WTC11 (cell line): ENCODE results near the gene PRDX1. TPM values are rescaled to one million over a fixed set of nuclear protein-coding genes. Genes with fewer than 3 reads are reported as not detected.
"Not testable (repeated sequence)": the region's sequence is repeated elsewhere in the genome, so short reads cannot be mapped to it uniquely, and the experiment has no call there.

Experiments
- ATAC-seq: fragments of 200-7000 bp; cut with Tn5 transposase; 2 replicates; pipeline ENCODE4 v1.10.0; 2021; ENCODE audit warnings: mild to moderate bottlenecking, moderate library complexity
- CTCF ChIA-PET: fragments of 300-600 bp; sonication (Branson Sonifier 250); formaldehyde crosslinking; loops from one replicate; lab custom pipeline; 2021; ENCODE audit warnings: antibody characterized with exemption; lab: Charles Lee
- POLR2A ChIA-PET: fragments of 350-600 bp; sonication (Branson Sonifier 250); formaldehyde crosslinking; loops from one replicate; lab custom pipeline; 2021; ENCODE audit warnings: antibody characterized with exemption; lab: Charles Lee
- DNase-seq: peaks from one replicate; pipeline ENCODE4 v3.0.0; 2021; ENCODE audit warnings: low spot score
- H3K27ac Mint-ChIP-seq: 2 replicates; pipeline ENCODE4 v1.8.0; 2021; ENCODE audit warnings: mixed read lengths
- H3K27me3 Mint-ChIP-seq: 2 replicates; pipeline ENCODE4 v1.8.0; 2021; ENCODE audit warnings: low read depth, mild to moderate bottlenecking, moderate library complexity, mixed read lengths
- H3K36me3 Mint-ChIP-seq: 2 replicates; pipeline ENCODE4 v1.8.0; 2021; ENCODE audit warnings: mixed read lengths
- H3K4me1 Mint-ChIP-seq: 2 replicates; pipeline ENCODE4 v1.8.0; 2022; ENCODE audit warnings: mixed read lengths
- H3K4me3 Mint-ChIP-seq: 2 replicates; pipeline ENCODE4 v1.8.0; 2021; ENCODE audit warnings: mild to moderate bottlenecking, moderate library complexity, mixed read lengths
- H3K9me3 Mint-ChIP-seq: 2 replicates; pipeline ENCODE4 v1.8.0; 2021; ENCODE audit warnings: mixed read lengths
- AR ChIP-seq: fragments of 250-450 bp; sonication (Bioruptor Pico); IDR thresholded peaks from 2 replicates; pipeline ENCODE4 v1.9.0; 2021; ENCODE audit warnings: mild to moderate bottlenecking
- ARID4B ChIP-seq: sonication (generic); formaldehyde crosslinking; IDR thresholded peaks from 2 replicates; pipeline ENCODE4 v1.8.0; 2023; ENCODE audit warnings: missing genetic modification reagents, mild to moderate bottlenecking, borderline replicate concordance
- GRHL2 ChIP-seq: fragments of 250-450 bp; sonication (Bioruptor Pico); IDR thresholded peaks from 2 replicates; pipeline ENCODE4 v1.8.0; 2022; ENCODE audit warnings: mild to moderate bottlenecking, moderate library complexity; ENCODE audit not compliant: insufficient replicate concordance, severe bottlenecking
- IRF2 ChIP-seq: sonication (generic); formaldehyde crosslinking; IDR thresholded peaks from 2 replicates; pipeline ENCODE4 v1.8.0; 2022; ENCODE audit warnings: low read depth, missing genetic modification reagents, borderline replicate concordance
- JUN ChIP-seq: sonication (generic); formaldehyde crosslinking; IDR thresholded peaks from 2 replicates; pipeline ENCODE4 v1.8.0; 2023; ENCODE audit warnings: mild to moderate bottlenecking, missing genetic modification reagents
- SOX15 ChIP-seq: fragments of 250-450 bp; sonication (Bioruptor Pico); IDR thresholded peaks from 2 replicates; pipeline ENCODE4 v1.9.0; 2021; ENCODE audit warnings: mild to moderate bottlenecking
- TCF7 ChIP-seq: sonication (generic); formaldehyde crosslinking; IDR thresholded peaks from 2 replicates; pipeline ENCODE4 v1.8.0; 2022; ENCODE audit warnings: mild to moderate bottlenecking, low read depth, missing genetic modification reagents, moderate library complexity
- TEAD4 ChIP-seq: sonication (generic); formaldehyde crosslinking; IDR thresholded peaks from 2 replicates; pipeline ENCODE4 v1.8.0; 2022; ENCODE audit warnings: mild to moderate bottlenecking, missing genetic modification reagents
- ZNF219 ChIP-seq: sonication (generic); formaldehyde crosslinking; IDR thresholded peaks from 2 replicates; pipeline ENCODE4 v1.8.0; 2023; ENCODE audit warnings: missing genetic modification reagents, mild to moderate bottlenecking, borderline replicate concordance
- ZNF232 ChIP-seq: sonication (generic); formaldehyde crosslinking; IDR thresholded peaks from 2 replicates; pipeline ENCODE4 v1.8.0; 2022; ENCODE audit warnings: mild to moderate bottlenecking, missing genetic modification reagents
- ZNF423 ChIP-seq: fragments of 250-450 bp; sonication (Bioruptor Pico); IDR thresholded peaks from 2 replicates; pipeline ENCODE4 v2.1.2; 2022; ENCODE audit warnings: mild to moderate bottlenecking, moderate library complexity
- ZNF512 ChIP-seq: sonication (generic); formaldehyde crosslinking; IDR thresholded peaks from 2 replicates; pipeline ENCODE4 v1.8.1; 2022; ENCODE audit warnings: missing genetic modification reagents, borderline replicate concordance
- total RNA-seq: library from RNA; stranded (reverse); gene quantifications from 3 replicates; pipeline ENCODE4 v1.2.3, GENCODE V29; 2021
- TF ChIP-seq, protein P1 (sequence below): sonication (generic); formaldehyde crosslinking; IDR thresholded peaks from 2 replicates; pipeline ENCODE4 v1.8.0; 2022; ENCODE audit warnings: mild to moderate bottlenecking, missing genetic modification reagents
- TF ChIP-seq, protein P2 (sequence below): sonication (generic); formaldehyde crosslinking; IDR thresholded peaks from 2 replicates; pipeline ENCODE4 v1.8.0; 2022; ENCODE audit warnings: missing genetic modification reagents
- TF ChIP-seq, protein P3 (sequence below): sonication (generic); formaldehyde crosslinking; IDR thresholded peaks from 2 replicates; pipeline ENCODE4 v1.8.0; 2022; ENCODE audit warnings: mild to moderate bottlenecking, missing genetic modification reagents
- TF ChIP-seq, protein P4 (sequence below): fragments of 250-450 bp; sonication (Bioruptor Pico); IDR thresholded peaks from 2 replicates; pipeline ENCODE4 v1.9.0; 2021; ENCODE audit warnings: mild to moderate bottlenecking

The PRDX1 gene
- total RNA-seq, 1 experiment from 2014 or later: 1,197 TPM

DNA sequence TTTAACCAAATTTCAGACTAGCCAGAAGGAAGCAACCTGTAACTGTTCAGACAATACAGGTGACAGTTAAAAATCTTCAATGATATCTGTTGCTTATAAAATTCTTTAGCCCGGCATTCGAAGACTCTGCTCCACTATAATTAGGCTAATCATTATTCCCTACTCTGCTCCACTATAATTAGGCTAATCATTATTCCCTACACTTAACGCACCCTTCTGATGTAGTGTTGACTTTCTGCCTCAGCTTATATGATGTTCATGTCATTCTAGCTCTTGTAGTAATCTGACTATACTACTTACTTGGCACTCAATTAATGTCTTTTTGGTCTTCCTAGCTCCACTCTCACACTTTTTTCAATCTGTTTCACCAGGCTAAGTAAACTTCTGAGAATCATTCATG, 44.0 kb downstream of the PRDX1 start:
- Mint-ChIP-seq H3K4me3 (no peak overlapping the region), H3K36me3 (no peaks in the 10 kb centered on the region), H3K27me3 (no peaks in the 10 kb centered on the region), H3K9me3 (no peaks in the 10 kb centered on the region), H3K4me1 (no peaks in the 10 kb centered on the region), H3K27ac (peak overlapping the region; percentile 7; the same call in 1 of the 2 replicates)
- DNase-seq (no peak), ATAC-seq (no peak)
- TF ChIP-seq ZNF219 (CRISPR knock-in tag) (no peak), TCF7 (CRISPR knock-in tag) (no peak), JUN (no peak), ZNF232 (no peak), TEAD4 (no peak)
- TF ChIP-seq, protein P1, sequence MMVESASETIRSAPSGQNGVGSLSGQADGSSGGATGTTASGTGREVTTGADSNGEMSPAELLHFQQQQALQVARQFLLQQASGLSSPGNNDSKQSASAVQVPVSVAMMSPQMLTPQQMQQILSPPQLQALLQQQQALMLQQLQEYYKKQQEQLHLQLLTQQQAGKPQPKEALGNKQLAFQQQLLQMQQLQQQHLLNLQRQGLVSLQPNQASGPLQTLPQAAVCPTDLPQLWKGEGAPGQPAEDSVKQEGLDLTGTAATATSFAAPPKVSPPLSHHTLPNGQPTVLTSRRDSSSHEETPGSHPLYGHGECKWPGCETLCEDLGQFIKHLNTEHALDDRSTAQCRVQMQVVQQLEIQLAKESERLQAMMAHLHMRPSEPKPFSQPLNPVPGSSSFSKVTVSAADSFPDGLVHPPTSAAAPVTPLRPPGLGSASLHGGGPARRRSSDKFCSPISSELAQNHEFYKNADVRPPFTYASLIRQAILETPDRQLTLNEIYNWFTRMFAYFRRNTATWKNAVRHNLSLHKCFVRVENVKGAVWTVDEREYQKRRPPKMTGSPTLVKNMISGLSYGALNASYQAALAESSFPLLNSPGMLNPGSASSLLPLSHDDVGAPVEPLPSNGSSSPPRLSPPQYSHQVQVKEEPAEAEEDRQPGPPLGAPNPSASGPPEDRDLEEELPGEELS (CRISPR knock-in tag): no peak
- TF ChIP-seq, protein P2, sequence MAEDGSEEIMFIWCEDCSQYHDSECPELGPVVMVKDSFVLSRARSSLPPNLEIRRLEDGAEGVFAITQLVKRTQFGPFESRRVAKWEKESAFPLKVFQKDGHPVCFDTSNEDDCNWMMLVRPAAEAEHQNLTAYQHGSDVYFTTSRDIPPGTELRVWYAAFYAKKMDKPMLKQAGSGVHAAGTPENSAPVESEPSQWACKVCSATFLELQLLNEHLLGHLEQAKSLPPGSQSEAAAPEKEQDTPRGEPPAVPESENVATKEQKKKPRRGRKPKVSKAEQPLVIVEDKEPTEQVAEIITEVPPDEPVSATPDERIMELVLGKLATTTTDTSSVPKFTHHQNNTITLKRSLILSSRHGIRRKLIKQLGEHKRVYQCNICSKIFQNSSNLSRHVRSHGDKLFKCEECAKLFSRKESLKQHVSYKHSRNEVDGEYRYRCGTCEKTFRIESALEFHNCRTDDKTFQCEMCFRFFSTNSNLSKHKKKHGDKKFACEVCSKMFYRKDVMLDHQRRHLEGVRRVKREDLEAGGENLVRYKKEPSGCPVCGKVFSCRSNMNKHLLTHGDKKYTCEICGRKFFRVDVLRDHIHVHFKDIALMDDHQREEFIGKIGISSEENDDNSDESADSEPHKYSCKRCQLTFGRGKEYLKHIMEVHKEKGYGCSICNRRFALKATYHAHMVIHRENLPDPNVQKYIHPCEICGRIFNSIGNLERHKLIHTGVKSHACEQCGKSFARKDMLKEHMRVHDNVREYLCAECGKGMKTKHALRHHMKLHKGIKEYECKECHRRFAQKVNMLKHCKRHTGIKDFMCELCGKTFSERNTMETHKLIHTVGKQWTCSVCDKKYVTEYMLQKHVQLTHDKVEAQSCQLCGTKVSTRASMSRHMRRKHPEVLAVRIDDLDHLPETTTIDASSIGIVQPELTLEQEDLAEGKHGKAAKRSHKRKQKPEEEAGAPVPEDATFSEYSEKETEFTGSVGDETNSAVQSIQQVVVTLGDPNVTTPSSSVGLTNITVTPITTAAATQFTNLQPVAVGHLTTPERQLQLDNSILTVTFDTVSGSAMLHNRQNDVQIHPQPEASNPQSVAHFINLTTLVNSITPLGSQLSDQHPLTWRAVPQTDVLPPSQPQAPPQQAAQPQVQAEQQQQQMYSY (CRISPR knock-in tag): no peak
- TF ChIP-seq, protein P3, sequence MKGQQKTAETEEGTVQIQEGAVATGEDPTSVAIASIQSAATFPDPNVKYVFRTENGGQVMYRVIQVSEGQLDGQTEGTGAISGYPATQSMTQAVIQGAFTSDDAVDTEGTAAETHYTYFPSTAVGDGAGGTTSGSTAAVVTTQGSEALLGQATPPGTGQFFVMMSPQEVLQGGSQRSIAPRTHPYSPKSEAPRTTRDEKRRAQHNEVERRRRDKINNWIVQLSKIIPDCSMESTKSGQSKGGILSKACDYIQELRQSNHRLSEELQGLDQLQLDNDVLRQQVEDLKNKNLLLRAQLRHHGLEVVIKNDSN (CRISPR knock-in tag): no peak
- ChIA-PET CTCF (interaction anchor here (0.6 to 1.1 kb wide), 3 partner anchors 92 to 560 kb away, joined by 3 read pairs; no protein-coding TSS in a partner anchor), POLR2A (no interaction called here)

- ATAC-seq, CTCF ChIA-PET, DNase-seq, H3K27ac Mint-ChIP-seq, H3K9me3 Mint-ChIP-seq, H3K27me3 Mint-ChIP-seq, POLR2A ChIA-PET, H3K4me3 Mint-ChIP-seq, H3K4me1 Mint-ChIP-seq, H3K36me3 Mint-ChIP-seq: not testable (repeated sequence)
Measured at GRCh38 chr1:45474194-45474593, 47.5 kb downstream of the PRDX1 start.

DNA sequence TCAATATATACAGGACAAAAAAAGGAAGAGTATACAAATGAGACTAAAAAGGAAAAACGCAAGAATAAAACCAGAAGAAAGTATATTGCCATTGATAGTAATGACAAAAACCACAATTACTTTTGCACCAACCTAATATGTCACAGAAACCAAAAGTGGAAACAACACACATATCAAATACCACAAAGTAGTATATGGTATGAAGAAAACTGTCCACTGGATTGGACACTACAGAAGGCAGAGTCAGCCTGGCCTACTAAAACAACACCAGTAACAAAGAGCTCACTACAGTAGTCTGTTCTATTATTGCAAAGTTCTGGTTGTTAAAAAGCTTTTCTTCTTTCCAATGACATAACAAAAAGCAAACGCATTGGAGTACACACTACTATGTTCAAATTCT, 48.4 kb downstream of the PRDX1 start:
- no peaks in the 10 kb centered on the region for H3K36me3 Mint-ChIP-seq
- TF ChIP-seq IRF2 (CRISPR knock-in tag): no peak
- no peak for TF ChIP-seq AR (CRISPR knock-in tag)
- no peak for TF ChIP-seq ZNF512
- no peak for TF ChIP-seq ARID4B (CRISPR knock-in tag)
- no peak for TF ChIP-seq SOX15 (CRISPR knock-in tag)
- no peak for TF ChIP-seq GRHL2
- TF ChIP-seq, protein P4, sequence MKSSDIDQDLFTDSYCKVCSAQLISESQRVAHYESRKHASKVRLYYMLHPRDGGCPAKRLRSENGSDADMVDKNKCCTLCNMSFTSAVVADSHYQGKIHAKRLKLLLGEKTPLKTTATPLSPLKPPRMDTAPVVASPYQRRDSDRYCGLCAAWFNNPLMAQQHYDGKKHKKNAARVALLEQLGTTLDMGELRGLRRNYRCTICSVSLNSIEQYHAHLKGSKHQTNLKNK (CRISPR knock-in tag): no peak
- no peak for TF ChIP-seq ZNF423

More for the DNA sequence above, 48.4 kb downstream of the PRDX1 start:
- ATAC-seq (no peak), DNase-seq (no peak)
- Mint-ChIP-seq H3K9me3 (no peaks in the 10 kb centered on the region), H3K4me3 (no peak overlapping the region), H3K27me3 (no peaks in the 10 kb centered on the region), H3K27ac (no peak overlapping the region), H3K4me1 (no peaks in the 10 kb centered on the region)
- ChIA-PET CTCF (no interaction called here), POLR2A (interaction anchor here (0.6 to 0.8 kb wide), 2 partner anchors 19 to 77 kb away, joined by 3 read pairs; partner anchors contain the start of gene AKR1A1)
